T-helper 2 cell treated with Interferon-gamma antibody and Interleukin-4, amounts not matched to agents 5 μg/mL and 100 μg/mL, for 36 hours (primary cell): Measurements from ENCODE around the gene IL1RAPL2.
"Not testable (repeated sequence)": the region's sequence is repeated elsewhere in the genome, so short reads cannot be mapped to it uniquely, and the experiment has no call there.

Experiments used
- DNase-seq: peaks from one replicate; pipeline ENCODE4 v3.0.0; 2021; ENCODE audit warnings: low spot score
- H3K27ac Mint-ChIP-seq: one replicate; pipeline ENCODE4 v1.8.0; 2021; ENCODE audit warnings: mild to moderate bottlenecking, mixed read lengths
- H3K27me3 Mint-ChIP-seq: one replicate; pipeline ENCODE4 v1.8.0; 2021; ENCODE audit warnings: low read depth, mixed read lengths
- H3K36me3 Mint-ChIP-seq: one replicate; pipeline ENCODE4 v1.8.0; 2021; ENCODE audit warnings: low read depth, mixed read lengths
- H3K4me1 Mint-ChIP-seq: one replicate; pipeline ENCODE4 v1.8.0; 2021; ENCODE audit warnings: low read depth, mixed read lengths
- H3K4me3 Mint-ChIP-seq: one replicate; pipeline ENCODE4 v1.8.0; 2022; ENCODE audit warnings: mild to moderate bottlenecking, moderate library complexity, mixed read lengths
- H3K9me3 Mint-ChIP-seq: one replicate; pipeline ENCODE4 v1.8.0; 2021; ENCODE audit warnings: mixed read lengths

The IL1RAPL2 gene

DNA sequence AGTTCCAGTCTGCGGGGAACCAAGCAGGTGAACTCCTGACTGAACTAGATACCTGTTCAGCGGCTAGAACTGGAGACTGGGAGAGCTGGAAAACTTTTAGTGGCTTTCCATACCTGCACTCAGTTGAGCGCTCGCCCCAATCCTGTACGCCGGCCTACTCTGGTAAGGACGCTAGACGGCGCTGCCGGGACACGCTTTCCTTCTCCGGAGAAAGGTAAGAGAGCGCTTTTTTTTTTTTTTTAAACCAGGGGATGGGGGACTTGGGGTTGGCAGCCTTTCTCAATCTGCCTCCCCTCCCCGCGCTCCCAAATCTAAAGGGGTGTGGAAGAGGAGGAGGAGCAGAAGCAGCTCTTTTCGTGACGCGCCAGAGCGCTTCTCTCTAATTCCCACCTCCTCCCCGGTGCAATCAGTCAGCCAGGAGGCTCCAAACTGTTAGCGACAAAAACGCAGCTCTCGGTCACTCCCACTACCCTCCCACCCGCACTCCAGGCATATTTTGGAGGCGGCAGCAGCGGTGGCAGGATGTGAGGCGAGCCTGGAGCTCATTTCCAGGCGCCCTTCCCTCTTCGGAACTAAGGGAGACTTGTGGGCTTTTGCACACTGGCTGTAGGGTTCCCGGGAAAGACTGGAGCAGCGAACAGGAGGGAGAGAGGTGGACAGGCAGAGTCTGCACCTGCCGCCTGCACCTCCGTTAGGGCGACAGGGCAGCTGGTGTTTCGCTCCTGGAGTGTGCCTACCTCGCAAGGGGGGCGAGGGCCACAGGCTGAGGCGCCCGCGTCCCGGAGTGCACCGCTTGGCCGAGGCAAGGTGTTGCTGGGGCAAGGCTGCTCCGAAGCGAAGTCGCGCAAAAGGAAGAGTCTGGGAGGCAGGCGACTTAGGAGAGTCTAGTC, at the start of gene IL1RAPL2:
TSS of gene IL1RAPL2 (plus strand) at position 409 of the 890 bp plus-strand sequence.
- Mint-ChIP-seq H3K4me1 (no peaks in the 10 kb centered on the region), H3K4me3 (no peak within 1 kb of the TSS), H3K9me3 (no peaks in the 10 kb centered on the region), H3K36me3 (no peaks in the 10 kb centered on the region), H3K27me3 (peaks cover 43% of the 10 kb centered on the region), H3K27ac (no peak within 1 kb of the TSS)
- no peak for DNase-seq

GRCh38 chrX:104522386-104522785, 43.6 kb upstream of the IL1RAPL2 start:
- no peak overlapping the region for H3K27ac Mint-ChIP-seq
- no peak for DNase-seq
- no peaks in the 10 kb centered on the region for H3K9me3 Mint-ChIP-seq

GRCh38 chrX:104523858-104524257, 42.1 kb upstream of the IL1RAPL2 start:
- no peak for DNase-seq
- Mint-ChIP-seq H3K4me3 (no peak overlapping the region), H3K27ac (no peak overlapping the region), H3K9me3 (no peaks in the 10 kb centered on the region), H3K36me3 (no peaks in the 10 kb centered on the region), H3K27me3 (no peaks in the 10 kb centered on the region), H3K4me1 (no peaks in the 10 kb centered on the region)

More at GRCh38 chrX:104522386-104522785, 43.6 kb upstream of the IL1RAPL2 start:
- Mint-ChIP-seq H3K27me3 (no peaks in the 10 kb centered on the region), H3K4me3 (no peak overlapping the region), H3K4me1 (no peaks in the 10 kb centered on the region), H3K36me3 (no peaks in the 10 kb centered on the region)

GRCh38 chrX:104539081-104539480, 26.9 kb upstream of the IL1RAPL2 start:
- H3K27me3 Mint-ChIP-seq, result no peaks in the 10 kb centered on the region
- no peaks in the 10 kb centered on the region for H3K9me3 Mint-ChIP-seq
- H3K4me3 Mint-ChIP-seq, result no peak overlapping the region
- no peaks in the 10 kb centered on the region for H3K36me3 Mint-ChIP-seq
- no peak overlapping the region for H3K27ac Mint-ChIP-seq
- DNase-seq, result no peak
- no peaks in the 10 kb centered on the region for H3K4me1 Mint-ChIP-seq

GRCh38 chrX:104542447-104542846, 23.6 kb upstream of the IL1RAPL2 start:
- not testable (repeated sequence) for H3K36me3 Mint-ChIP-seq, H3K4me1 Mint-ChIP-seq, DNase-seq, H3K27me3 Mint-ChIP-seq, H3K27ac Mint-ChIP-seq, H3K4me3 Mint-ChIP-seq, H3K9me3 Mint-ChIP-seq

- H3K9me3 Mint-ChIP-seq, result no peaks in the 10 kb centered on the region
- H3K4me3 Mint-ChIP-seq, result no peak overlapping the region
- no peaks in the 10 kb centered on the region for H3K4me1 Mint-ChIP-seq
- H3K27ac Mint-ChIP-seq, result no peak overlapping the region
- peaks cover 35% of the 10 kb centered on the region for H3K27me3 Mint-ChIP-seq
- DNase-seq, result no peak
- no peaks in the 10 kb centered on the region for H3K36me3 Mint-ChIP-seq
These were observed 1.7 kb upstream of the IL1RAPL2 start for GRCh38 chrX:104564335-104564734.

DNA sequence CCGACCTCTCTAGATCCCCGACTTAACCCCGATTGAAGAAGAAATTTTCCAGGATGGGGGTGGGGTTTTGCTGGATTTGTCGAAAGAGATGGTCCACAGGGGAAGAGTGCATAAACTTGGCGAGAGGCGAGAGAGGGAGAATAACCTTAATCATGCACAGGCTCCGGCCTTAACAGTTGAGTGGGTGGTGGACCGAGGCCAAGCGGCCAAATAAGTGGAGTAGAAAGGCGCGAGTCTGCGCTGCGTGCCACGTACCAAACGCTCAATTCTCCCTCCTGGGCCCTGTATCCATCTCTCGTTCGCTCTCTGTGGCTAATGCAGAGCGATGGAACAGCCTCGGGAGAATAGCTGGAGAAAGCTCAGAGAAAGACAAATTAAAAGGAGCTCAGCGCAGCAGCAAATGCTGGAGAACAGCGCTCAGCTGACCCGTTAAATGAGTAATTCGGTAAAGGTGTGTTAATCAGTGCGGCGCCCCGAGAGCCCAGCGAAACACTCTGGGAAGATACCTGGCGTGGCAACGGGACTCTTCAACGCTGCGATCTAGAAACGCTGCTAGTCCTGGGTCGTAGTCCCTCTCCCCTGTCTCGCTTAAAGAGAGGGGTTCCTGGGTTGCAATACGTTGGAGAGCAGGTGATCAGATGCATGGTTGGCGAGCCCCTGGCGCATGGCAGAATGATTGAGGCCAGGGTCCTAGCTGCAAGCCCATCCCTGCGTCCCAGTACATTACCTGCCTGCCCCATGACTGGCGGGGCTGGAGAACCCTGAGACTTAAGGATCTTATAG, 887 bp upstream of the IL1RAPL2 start:
- Mint-ChIP-seq H3K27ac (no peak overlapping the region), H3K4me1 (no peaks in the 10 kb centered on the region), H3K36me3 (no peaks in the 10 kb centered on the region), H3K27me3 (peaks cover 39% of the 10 kb centered on the region), H3K4me3 (no peak overlapping the region), H3K9me3 (no peaks in the 10 kb centered on the region)
- no peak for DNase-seq

DNA sequence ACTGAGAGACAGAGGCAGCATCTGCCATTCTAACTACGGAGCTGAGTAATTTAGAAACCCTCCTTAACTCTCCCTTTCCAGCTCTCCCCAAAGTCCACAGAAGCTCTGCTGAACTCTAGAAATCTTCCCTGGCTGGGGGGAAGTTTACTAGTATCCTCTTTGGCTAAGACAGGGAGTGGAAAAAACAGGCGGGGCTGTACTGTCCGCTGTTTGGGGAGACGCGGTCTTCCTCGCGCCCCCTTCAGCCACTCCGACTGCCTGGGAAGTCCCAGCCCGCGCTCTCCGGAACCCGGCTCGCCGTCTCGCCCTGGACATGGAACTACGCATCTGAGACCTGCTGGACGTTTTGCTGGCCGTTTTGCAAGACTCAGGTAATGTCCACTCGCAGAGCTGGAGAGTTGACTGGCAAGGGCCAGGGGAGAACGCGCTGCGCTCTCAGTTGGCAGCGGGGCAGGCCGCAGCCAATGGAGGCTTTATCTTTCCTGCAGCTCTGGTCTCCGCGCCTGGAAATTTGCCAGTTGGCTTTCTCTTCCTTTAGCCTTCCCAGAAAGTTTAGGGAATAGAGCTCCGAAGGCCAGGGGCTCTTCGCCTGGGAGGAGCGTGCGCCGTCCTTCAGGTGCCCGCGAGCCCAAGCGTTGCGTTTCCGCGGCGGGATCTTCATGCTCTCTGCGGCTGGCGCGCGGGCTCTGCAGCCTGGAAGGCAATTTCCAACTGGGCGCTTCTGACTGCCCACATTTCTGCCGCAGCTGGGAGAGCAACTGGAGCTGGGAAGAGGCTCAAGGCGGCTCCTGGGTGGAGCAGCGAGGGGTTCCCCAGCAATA, 892 bp downstream of the IL1RAPL2 start:
- no peak overlapping the region for H3K4me3 Mint-ChIP-seq
- no peak for DNase-seq
- H3K27ac Mint-ChIP-seq, result no peak overlapping the region
- H3K36me3 Mint-ChIP-seq, result no peaks in the 10 kb centered on the region
- H3K4me1 Mint-ChIP-seq, result no peaks in the 10 kb centered on the region
- peaks cover 43% of the 10 kb centered on the region for H3K27me3 Mint-ChIP-seq
- H3K9me3 Mint-ChIP-seq, result no peaks in the 10 kb centered on the region

- H3K4me3 Mint-ChIP-seq, result no peak overlapping the region
- no peak for DNase-seq
- no peaks in the 10 kb centered on the region for H3K36me3 Mint-ChIP-seq
- no peaks in the 10 kb centered on the region for H3K4me1 Mint-ChIP-seq
- H3K27me3 Mint-ChIP-seq, result peaks cover 43% of the 10 kb centered on the region
- H3K9me3 Mint-ChIP-seq, result no peaks in the 10 kb centered on the region
- H3K27ac Mint-ChIP-seq, result no peak overlapping the region
These were observed 1.5 kb downstream of the IL1RAPL2 start for GRCh38 chrX:104567506-104567905.

- Mint-ChIP-seq H3K27me3 (peaks cover 43% of the 10 kb centered on the region), H3K4me1 (no peaks in the 10 kb centered on the region), H3K27ac (no peak overlapping the region), H3K4me3 (no peak overlapping the region), H3K9me3 (no peaks in the 10 kb centered on the region), H3K36me3 (no peaks in the 10 kb centered on the region)
- DNase-seq, result no peak
These were observed 2.4 kb downstream of the IL1RAPL2 start for GRCh38 chrX:104568304-104568915.

- no peaks in the 10 kb centered on the region for H3K9me3 Mint-ChIP-seq
- H3K27me3 Mint-ChIP-seq, result no peaks in the 10 kb centered on the region
- no peaks in the 10 kb centered on the region for H3K4me1 Mint-ChIP-seq
- DNase-seq, result no peak
- no peaks in the 10 kb centered on the region for H3K36me3 Mint-ChIP-seq
- H3K4me3 Mint-ChIP-seq, result no peak overlapping the region
- H3K27ac Mint-ChIP-seq, result no peak overlapping the region
These were observed 52.3 kb downstream of the IL1RAPL2 start for GRCh38 chrX:104618106-104618895.

GRCh38 chrX:104621781-104622180, 55.8 kb downstream of the IL1RAPL2 start:
- Mint-ChIP-seq H3K4me1 (no peaks in the 10 kb centered on the region), H3K27me3 (no peaks in the 10 kb centered on the region), H3K27ac (no peak overlapping the region), H3K9me3 (no peaks in the 10 kb centered on the region), H3K36me3 (no peaks in the 10 kb centered on the region), H3K4me3 (no peak overlapping the region)
- DNase-seq, result no peak

DNA sequence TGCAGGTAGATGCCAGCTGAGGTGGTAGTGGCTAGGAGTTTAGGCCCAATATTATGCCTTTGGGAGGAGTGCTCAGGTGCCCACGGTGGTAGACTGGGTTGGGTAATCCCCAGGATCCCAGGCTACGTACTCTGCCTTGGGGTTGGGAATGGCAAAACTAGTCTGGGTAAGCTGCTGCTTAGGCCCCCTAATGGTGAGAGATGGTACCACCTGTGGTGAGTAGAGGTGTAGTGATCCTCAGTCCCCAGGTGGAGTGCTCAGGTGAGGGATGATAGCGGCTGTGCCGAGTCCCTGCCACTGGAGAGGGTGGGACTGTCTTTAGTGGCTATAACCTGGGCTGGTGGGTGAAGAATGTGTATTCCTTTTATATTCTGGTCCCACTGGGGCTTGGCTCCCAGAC, 75.2 kb downstream of the IL1RAPL2 start:
- DNase-seq, result no peak
- no peak overlapping the region for H3K4me3 Mint-ChIP-seq
- H3K27ac Mint-ChIP-seq, result no peak overlapping the region
- H3K9me3 Mint-ChIP-seq, result peaks cover 6% of the 10 kb centered on the region
- H3K36me3 Mint-ChIP-seq, result no peaks in the 10 kb centered on the region
- no peaks in the 10 kb centered on the region for H3K27me3 Mint-ChIP-seq
- no peaks in the 10 kb centered on the region for H3K4me1 Mint-ChIP-seq
